ENCODE measurements around the gene HEXA. TPM values are rescaled to one million over a fixed set of nuclear protein-coding genes. Genes with fewer than 3 reads are reported as not detected.
"Not testable (repeated sequence)": the region's sequence is repeated elsewhere in the genome, so short reads cannot be mapped to it uniquely, and the experiment has no call there.

Gene HEXA
- total RNA-seq: 10 to 100 TPM; 79.5 to 89.8 TPM

- DNase-seq (ENCODE audit: low spot score) (peak; percentile 87), ATAC-seq (ENCODE audit: insufficient number of reproducible peaks, low FRiP score, low read depth) (peak; percentile 83)
- no peak for TF ChIP-seq CTCF (IDR thresholded peaks at IDR 0.05)
- Histone ChIP-seq H3K9me3 (no peaks in the 10 kb centered on the region), H3K27me3 (replicated peaks; ENCODE audit: insufficient read depth) (no peaks in the 10 kb centered on the region), H3K4me1 (ENCODE audit: control insufficient read depth in 1 of 2, low read depth in 2 of 2) (peaks cover 17 to 21% of the 10 kb centered on the region in 2 donors), H3K27ac (peak within 1 kb of the TSS; percentile 59 to 87), H3K36me3 (no peaks in the 10 kb centered on the region), H3K4me3 (peak within 1 kb of the TSS; percentile 79)
These were observed at the start of gene HEXA for GRCh38 chr15:72375846-72376581. Gene HEXA (minus strand): TSS chr15:72376014. CDS start chr15:72375972, 42 bp downstream.

- H3K27ac ChIP-seq: no peak overlapping the region
- ATAC-seq (ENCODE audit: insufficient number of reproducible peaks, low FRiP score, low read depth) (no peak), DNase-seq (ENCODE audit: low spot score) (no peak)
- H3K36me3 ChIP-seq: no peaks in the 10 kb centered on the region
- H3K4me1 ChIP-seq (ENCODE audit: control insufficient read depth in 1 of 2, low read depth in 2 of 2): no peaks in the 10 kb centered on the region
- no peak overlapping the region for H3K4me3 ChIP-seq
- no peaks in the 10 kb centered on the region for H3K27me3 ChIP-seq (replicated peaks; ENCODE audit: insufficient read depth)
- TF ChIP-seq CTCF (IDR thresholded peaks at IDR 0.05): no peak
- H3K9me3 ChIP-seq: no peaks in the 10 kb centered on the region
These were observed 47.4 kb upstream of the HEXA start for GRCh38 chr15:72423256-72423655.

- Histone ChIP-seq H3K27me3 (replicated peaks; ENCODE audit: insufficient read depth) (no peaks in the 10 kb centered on the region), H3K4me3 (no peak overlapping the region), H3K36me3 (no peaks in the 10 kb centered on the region), H3K9me3 (no peaks in the 10 kb centered on the region), H3K4me1 (ENCODE audit: control insufficient read depth in 1 of 2, low read depth in 2 of 2) (no peaks in the 10 kb centered on the region), H3K27ac (no peak overlapping the region)
- ATAC-seq (ENCODE audit: insufficient number of reproducible peaks, low FRiP score, low read depth) (no peak), DNase-seq (ENCODE audit: low spot score) (no peak)
- TF ChIP-seq CTCF (IDR thresholded peaks at IDR 0.05): no peak
These were observed 45.7 kb upstream of the HEXA start for GRCh38 chr15:72421484-72421883.

GRCh38 chr15:72420576-72420975 lies 44.8 kb upstream of the HEXA start:
- no peak for TF ChIP-seq CTCF (IDR thresholded peaks at IDR 0.05)

GRCh38 chr15:72419768-72420167 lies 44.0 kb upstream of the HEXA start:
- H3K27ac ChIP-seq; ATAC-seq (ENCODE audit: insufficient number of reproducible peaks, low FRiP score, low read depth); H3K36me3 ChIP-seq; H3K4me3 ChIP-seq; H3K9me3 ChIP-seq; DNase-seq (ENCODE audit: low spot score); H3K4me1 ChIP-seq (ENCODE audit: control insufficient read depth in 1 of 2, low read depth in 2 of 2); H3K27me3 ChIP-seq (replicated peaks; ENCODE audit: insufficient read depth): not testable (repeated sequence)

More at GRCh38 chr15:72420576-72420975, 44.8 kb upstream of the HEXA start:
- H3K27me3 ChIP-seq (replicated peaks; ENCODE audit: insufficient read depth): no peaks in the 10 kb centered on the region
- DNase-seq (ENCODE audit: low spot score) (no peak), ATAC-seq (ENCODE audit: insufficient number of reproducible peaks, low FRiP score, low read depth) (no peak)
- no peaks in the 10 kb centered on the region for H3K9me3 ChIP-seq
- H3K4me1 ChIP-seq (ENCODE audit: control insufficient read depth in 1 of 2, low read depth in 2 of 2): no peaks in the 10 kb centered on the region
- no peak overlapping the region for H3K4me3 ChIP-seq
- H3K36me3 ChIP-seq: no peaks in the 10 kb centered on the region
- no peak overlapping the region for H3K27ac ChIP-seq

- Histone ChIP-seq H3K27me3 (replicated peaks; ENCODE audit: insufficient read depth) (no peaks in the 10 kb centered on the region), H3K36me3 (no peaks in the 10 kb centered on the region), H3K4me3 (no peak overlapping the region), H3K9me3 (no peaks in the 10 kb centered on the region), H3K4me1 (ENCODE audit: control insufficient read depth in 1 of 2, low read depth in 2 of 2) (no peaks in the 10 kb centered on the region), H3K27ac (no peak overlapping the region)
- TF ChIP-seq CTCF (IDR thresholded peaks at IDR 0.05): no peak
- ATAC-seq (ENCODE audit: insufficient number of reproducible peaks, low FRiP score, low read depth): no peak
- DNase-seq (ENCODE audit: low spot score): no peak
These were observed 39.5 kb upstream of the HEXA start for GRCh38 chr15:72415304-72415703.

- H3K4me1 ChIP-seq (ENCODE audit: control insufficient read depth in 1 of 2, low read depth in 2 of 2); H3K9me3 ChIP-seq; H3K27me3 ChIP-seq (replicated peaks; ENCODE audit: insufficient read depth); ATAC-seq (ENCODE audit: insufficient number of reproducible peaks, low FRiP score, low read depth); H3K27ac ChIP-seq; DNase-seq (ENCODE audit: low spot score); H3K36me3 ChIP-seq; H3K4me3 ChIP-seq: not testable (repeated sequence)
These were observed 37.5 kb upstream of the HEXA start for GRCh38 chr15:72413337-72413736.
